CD4-positive, alpha-beta T cell (primary cell): ENCODE measurements around the gene ZNF280D. TPM values are rescaled to one million over a fixed set of nuclear protein-coding genes. Genes with fewer than 3 reads are reported as not detected.

ENCODE experiments used
- ATAC-seq: fragments of 200-7000 bp; cut with Tn5 transposase; one replicate; pipeline ENCODE4 v1.10.0; 2022; ENCODE audit warnings: mild to moderate bottlenecking; ENCODE audit not compliant: poor library complexity
- CTCF ChIA-PET: fragments of 350-600 bp; sonication (Branson Sonifier 250); formaldehyde crosslinking; loops from one replicate; lab custom pipeline; 2021; ENCODE audit warnings: antibody characterized with exemption, inconsistent platforms; lab: Charles Lee
- POLR2A ChIA-PET: fragments of 350-600 bp; sonication (Branson Sonifier 250); formaldehyde crosslinking; loops from one replicate; lab custom pipeline; 2021; ENCODE audit warnings: antibody characterized with exemption, inconsistent platforms; lab: Charles Lee
- DNase-seq, 14 experiments: peaks; one replicate each; pipeline ENCODE4 v3.0.0-alpha.2; 2013 to 2020; ENCODE audit warnings: mixed read lengths in 2 of 14
- H3K27ac ChIP-seq, 2 donors: one replicate each; pipeline versions ENCODE4 v1.5.1 to v1.7.0; 2013; ENCODE audit warnings: low read length in 2 of 2, low read depth in 1 of 2, mild to moderate bottlenecking in 1 of 2
- H3K27me3 ChIP-seq, 2 experiments: 1 replicate in 1 of 2; 2 replicates in 1 of 2; pipeline versions ENCODE4 v1.6.1 to v1.7.0; 2013; ENCODE audit warnings: low read length in 2 of 2, control low read depth in 1 of 2, mild to moderate bottlenecking in 1 of 2, moderate library complexity in 1 of 2; ENCODE audit not compliant: insufficient read depth in 2 of 2, control insufficient read depth in 1 of 2
- H3K36me3 ChIP-seq: one replicate; pipeline ENCODE4 v1.6.1; 2013; ENCODE audit warnings: low read length, control low read depth; ENCODE audit not compliant: insufficient read depth
- H3K4me1 ChIP-seq: one replicate; pipeline ENCODE4 v1.6.1; 2013; ENCODE audit warnings: low read length, control low read depth; ENCODE audit not compliant: insufficient read depth
- H3K4me3 ChIP-seq: one replicate; pipeline ENCODE4 v1.5.1; 2013; ENCODE audit warnings: mild to moderate bottlenecking, low read length, moderate library complexity
- H3K9me3 ChIP-seq, 2 experiments: 1 replicate in 1 of 2; 2 replicates in 1 of 2; pipeline versions ENCODE4 v1.6.1 to v1.7.0; 2013; ENCODE audit warnings: low read length in 2 of 2, mild to moderate bottlenecking in 2 of 2, control low read depth in 1 of 2, moderate library complexity in 1 of 2; ENCODE audit not compliant: control insufficient read depth in 1 of 2, insufficient read depth in 1 of 2
- H3K27ac Mint-ChIP-seq: one replicate; pipeline ENCODE4 v1.8.0; 2020; ENCODE audit warnings: mixed read lengths
- H3K27me3 Mint-ChIP-seq: one replicate; pipeline ENCODE4 v1.8.0; 2021; ENCODE audit warnings: mixed read lengths
- H3K36me3 Mint-ChIP-seq: one replicate; pipeline ENCODE4 v1.8.0; 2021; ENCODE audit warnings: low read depth, mixed read lengths
- H3K4me1 Mint-ChIP-seq: one replicate; pipeline ENCODE4 v1.8.0; 2021; ENCODE audit warnings: low read depth, mixed read lengths
- H3K4me3 Mint-ChIP-seq: one replicate; pipeline ENCODE4 v1.8.0; 2020; ENCODE audit warnings: mild to moderate bottlenecking, mixed read lengths
- H3K9me3 Mint-ChIP-seq: one replicate; pipeline ENCODE4 v1.8.0; 2020; ENCODE audit warnings: mixed read lengths
- CTCF ChIP-seq: fragments of 200-600 bp; IDR thresholded peaks from one replicate; pipeline ENCODE4 v1.8.0; 2022; ENCODE audit warnings: antibody characterized with exemption, mild to moderate bottlenecking
- intact Hi-C, 2 experiments: fragments of 100-400 bp; cut with DNase I in 1 of 2; cut with micrococcal nuclease in 1 of 2; formaldehyde crosslinking; loops; one replicate each; pipeline versions ENCODE4 v1.15.1 to v1.9.0; 2023 to 2025; cut with DNase I, micrococcal nuclease
- total RNA-seq, 174 experiments: library from RNA in 2 of 174; stranded (reverse) in 2 of 174; gene quantifications; one replicate each; pipeline ENCODE4 v1.2.3 and lab custom pipeline; 2021 to 2026

Gene ZNF280D
- total RNA-seq, 2 experiments from 2014 or later, result 27.2 to 30.3 TPM

GRCh38 chr15:56729561-56729960 lies 3.7 kb downstream of the ZNF280D start:
- H3K36me3 ChIP-seq, result no peaks in the 10 kb centered on the region
- no peak overlapping the region for H3K27ac ChIP-seq
- H3K4me1 ChIP-seq, result peaks cover 27% of the 10 kb centered on the region
- no peaks in the 10 kb centered on the region for H3K9me3 ChIP-seq
- no peak overlapping the region for H3K27ac Mint-ChIP-seq
- peak overlapping the region; percentile 15 for H3K4me3 Mint-ChIP-seq
- H3K4me3 ChIP-seq, result no peak overlapping the region
- ATAC-seq (no peak), DNase-seq (no peak)
- H3K4me1 Mint-ChIP-seq, result peaks cover 73% of the 10 kb centered on the region
- no peaks in the 10 kb centered on the region for H3K27me3 ChIP-seq
- intact Hi-C loops, result no loop called here
- CTCF ChIA-PET, result no interaction called here
- peaks cover 39% of the 10 kb centered on the region for H3K36me3 Mint-ChIP-seq
- TF ChIP-seq CTCF, result no peak
- no peaks in the 10 kb centered on the region for H3K27me3 Mint-ChIP-seq
- POLR2A ChIA-PET, result interaction anchor here (1.3 to 1.7 kb wide), 2 partner anchors 11 to 189 kb away, joined by 3 read pairs; partner anchors contain the start of gene TCF12
- no peaks in the 10 kb centered on the region for H3K9me3 Mint-ChIP-seq

- Histone ChIP-seq H3K4me3 (no peak overlapping the region), H3K36me3 (no peaks in the 10 kb centered on the region), H3K27ac (no peak overlapping the region), H3K27me3 (no peaks in the 10 kb centered on the region), H3K9me3 (no peaks in the 10 kb centered on the region), H3K4me1 (peaks cover under 1% of the 10 kb centered on the region)
- ChIA-PET CTCF (no interaction called here), POLR2A (interaction anchor here (0.7 to 2.7 kb wide), 4 partner anchors 8 to 232 kb away, joined by 3 to 15 read pairs (median 4); partner anchors contain the start of genes TCF12 and ZNF280D)
- Mint-ChIP-seq H3K4me3 (peak overlapping the region; percentile 69), H3K36me3 (peaks cover 49% of the 10 kb centered on the region), H3K27ac (peak overlapping the region; percentile 31), H3K27me3 (no peaks in the 10 kb centered on the region), H3K4me1 (peaks cover 75% of the 10 kb centered on the region), H3K9me3 (no peaks in the 10 kb centered on the region)
- intact Hi-C loops, result no loop called here
- no peak for DNase-seq
- peak; percentile 61 for ATAC-seq
- no peak for TF ChIP-seq CTCF
Observed at GRCh38 chr15:56725386-56725785, 7.9 kb downstream of the ZNF280D start.

GRCh38 chr15:56724232-56724631 lies 9.1 kb downstream of the ZNF280D start:
- Mint-ChIP-seq H3K27ac (peak overlapping the region; percentile 31), H3K9me3 (no peaks in the 10 kb centered on the region), H3K4me1 (peaks cover 78% of the 10 kb centered on the region), H3K36me3 (peaks cover 45% of the 10 kb centered on the region), H3K4me3 (peak overlapping the region; percentile 38), H3K27me3 (no peaks in the 10 kb centered on the region)
- no peak for DNase-seq
- no peaks in the 10 kb centered on the region for H3K4me1 ChIP-seq
- peak; percentile 26 for ATAC-seq
- no peaks in the 10 kb centered on the region for H3K27me3 ChIP-seq
- H3K27ac ChIP-seq, result no peak overlapping the region
- intact Hi-C loops, result no loop called here
- CTCF ChIA-PET, result interaction anchor here (1.7 kb wide), 1 partner anchor 11 kb away, joined by 6 read pairs; no protein-coding TSS in a partner anchor
- no peaks in the 10 kb centered on the region for H3K36me3 ChIP-seq
- TF ChIP-seq CTCF, result no peak
- H3K9me3 ChIP-seq, result no peaks in the 10 kb centered on the region
- POLR2A ChIA-PET, result interaction anchor here (0.8 to 2.7 kb wide), 2 partner anchors 9 to 589 kb away, joined by 3 to 15 read pairs; partner anchors contain the start of gene ZNF280D
- no peak overlapping the region for H3K4me3 ChIP-seq
